Vagina (tissue), 2 donors: ENCODE results near the gene GKN2. TPM values are rescaled to one million over a fixed set of nuclear protein-coding genes. Genes with fewer than 3 reads are reported as not detected.

Source experiments
- DNase-seq, 2 donors: peaks; one replicate each; pipeline ENCODE4 v3.0.0-alpha.2; 2017; ENCODE audit errors: extremely low spot score in 2 of 2
- H3K27ac ChIP-seq: fragments of 200-600 bp; sonication (generic); one replicate; pipeline ENCODE4 v1.5.1; 2019
- H3K27me3 ChIP-seq: fragments of 200-600 bp; sonication (generic); one replicate; pipeline ENCODE4 v1.5.1; 2019
- H3K36me3 ChIP-seq, 2 donors: fragments of 200-600 bp; sonication (generic); one replicate each; pipeline ENCODE4 v1.5.1; 2017 to 2019
- H3K4me1 ChIP-seq: fragments of 200-600 bp; sonication (generic); one replicate; pipeline ENCODE4 v1.5.1; 2019
- H3K4me3 ChIP-seq, 2 donors: fragments of 200-600 bp; sonication (generic); 1 replicate in 1 of 2; 2 replicates in 1 of 2; pipeline ENCODE4 v1.5.1; 2016 to 2019
- H3K9me3 ChIP-seq: fragments of 200-600 bp; sonication (generic); one replicate; pipeline ENCODE4 v1.5.1; 2019
- POLR2A ChIP-seq, 2 donors: fragments of 450-650 bp; IDR thresholded peaks; one replicate each; pipeline ENCODE4 v1.6.1; 2017; ENCODE audit warnings: antibody characterized with exemption in 2 of 2, mild to moderate bottlenecking in 2 of 2, moderate library complexity in 2 of 2
- POLR2AphosphoS5 ChIP-seq, 2 donors: sonication (generic); formaldehyde crosslinking; IDR thresholded peaks; one replicate each; pipeline ENCODE4 v1.9.0; 2017; ENCODE audit warnings: antibody characterized with exemption in 2 of 2, mild to moderate bottlenecking in 2 of 2, low read depth in 1 of 2; ENCODE audit not compliant: insufficient read depth in 1 of 2
- intact Hi-C: fragments of 100-400 bp; cut with DNase I; formaldehyde crosslinking; loops from one replicate; pipeline ENCODE4 v1.15.1; 2023
- total RNA-seq: library from RNA; depleted of rRNA; stranded (reverse); fragments of >200 nt; gene quantifications from one replicate; pipeline ENCODE4 v1.2.3, GENCODE V29; 2016
- TF ChIP-seq, protein P1 (sequence below), 3 experiments: fragments of 450-650 bp in 2 of 3; fragments of 200-600 bp in 1 of 3; sonication (generic) in 1 of 3; IDR thresholded peaks; one replicate each; pipeline ENCODE4 v1.5.1; 2017 to 2019; ENCODE audit warnings: antibody characterized with exemption in 3 of 3, mild to moderate bottlenecking in 2 of 3, moderate library complexity in 2 of 3

The GKN2 gene
- total RNA-seq, 1 donor from 2014 or later: not detected

DNA sequence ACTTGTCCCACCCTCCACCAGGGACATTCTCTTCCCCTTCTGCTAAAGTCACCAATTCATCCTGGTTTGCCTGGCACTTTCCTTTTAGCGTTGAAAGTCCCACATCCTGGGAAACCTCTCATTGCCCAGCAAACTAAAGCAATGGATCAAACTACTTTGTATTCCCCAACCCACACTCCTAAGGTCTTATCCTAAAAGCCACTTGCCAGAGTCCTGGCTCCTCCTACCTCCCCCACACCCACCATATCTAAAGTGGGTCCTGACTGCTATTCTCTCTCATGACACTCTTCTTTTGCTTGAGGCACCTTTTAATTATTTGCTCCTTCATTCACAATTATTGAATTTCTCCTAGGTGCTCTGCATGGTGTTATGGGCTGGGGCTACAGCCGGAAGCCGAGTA, 40.6 kb downstream of the GKN2 start:
- Histone ChIP-seq H3K9me3 (no peaks in the 10 kb centered on the region), H3K36me3 (no peaks in the 10 kb centered on the region), H3K27me3 (no peaks in the 10 kb centered on the region), H3K27ac (no peak overlapping the region), H3K4me3 (no peak overlapping the region), H3K4me1 (peaks cover 22% of the 10 kb centered on the region)
- no peak for DNase-seq
- TF ChIP-seq, protein P1, sequence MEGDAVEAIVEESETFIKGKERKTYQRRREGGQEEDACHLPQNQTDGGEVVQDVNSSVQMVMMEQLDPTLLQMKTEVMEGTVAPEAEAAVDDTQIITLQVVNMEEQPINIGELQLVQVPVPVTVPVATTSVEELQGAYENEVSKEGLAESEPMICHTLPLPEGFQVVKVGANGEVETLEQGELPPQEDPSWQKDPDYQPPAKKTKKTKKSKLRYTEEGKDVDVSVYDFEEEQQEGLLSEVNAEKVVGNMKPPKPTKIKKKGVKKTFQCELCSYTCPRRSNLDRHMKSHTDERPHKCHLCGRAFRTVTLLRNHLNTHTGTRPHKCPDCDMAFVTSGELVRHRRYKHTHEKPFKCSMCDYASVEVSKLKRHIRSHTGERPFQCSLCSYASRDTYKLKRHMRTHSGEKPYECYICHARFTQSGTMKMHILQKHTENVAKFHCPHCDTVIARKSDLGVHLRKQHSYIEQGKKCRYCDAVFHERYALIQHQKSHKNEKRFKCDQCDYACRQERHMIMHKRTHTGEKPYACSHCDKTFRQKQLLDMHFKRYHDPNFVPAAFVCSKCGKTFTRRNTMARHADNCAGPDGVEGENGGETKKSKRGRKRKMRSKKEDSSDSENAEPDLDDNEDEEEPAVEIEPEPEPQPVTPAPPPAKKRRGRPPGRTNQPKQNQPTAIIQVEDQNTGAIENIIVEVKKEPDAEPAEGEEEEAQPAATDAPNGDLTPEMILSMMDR (IDR thresholded peaks at IDR 0.05): no peak
- TF ChIP-seq POLR2A (IDR thresholded peaks at IDR 0.05): no peak
- intact Hi-C loops: loop anchor here (10.0 kb wide), 1 partner anchor 157 kb away; no protein-coding TSS in a partner anchor

DNA sequence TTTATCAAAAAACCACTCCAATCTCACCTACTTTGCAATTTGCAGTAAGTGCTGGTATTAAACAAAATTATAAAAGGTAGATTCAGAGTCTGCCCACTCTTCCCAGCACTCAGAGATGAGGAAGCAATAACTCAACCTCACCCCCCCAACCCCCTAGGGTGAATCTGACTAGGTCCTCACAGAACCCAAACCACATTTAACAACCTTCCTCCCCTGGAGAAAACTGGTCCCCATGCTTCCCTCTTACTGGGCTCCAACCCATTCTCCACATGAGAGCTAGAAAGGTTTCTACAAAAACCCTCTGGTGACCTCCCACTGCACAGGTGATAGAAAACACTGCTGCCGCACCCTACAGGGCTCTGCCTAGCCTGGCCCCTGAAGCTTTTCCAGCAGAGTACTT, 41.0 kb downstream of the GKN2 start:
- no peak overlapping the region for H3K27ac ChIP-seq
- no peaks in the 10 kb centered on the region for H3K36me3 ChIP-seq
- TF ChIP-seq POLR2A (IDR thresholded peaks at IDR 0.05) (no peak), POLR2AphosphoS5 (IDR thresholded peaks at IDR 0.05; ENCODE audit: insufficient read depth in 1 of 2, low read depth in 1 of 2) (no peak)
- TF ChIP-seq, protein P1 (IDR thresholded peaks at IDR 0.05): no peak
- peaks cover 18% of the 10 kb centered on the region for H3K4me1 ChIP-seq
- intact Hi-C loops: loop anchor here (10.0 kb wide), 1 partner anchor 157 kb away; no protein-coding TSS in a partner anchor
- no peaks in the 10 kb centered on the region for H3K27me3 ChIP-seq
- no peaks in the 10 kb centered on the region for H3K9me3 ChIP-seq
- DNase-seq: no peak
- H3K4me3 ChIP-seq: no peak overlapping the region

DNA sequence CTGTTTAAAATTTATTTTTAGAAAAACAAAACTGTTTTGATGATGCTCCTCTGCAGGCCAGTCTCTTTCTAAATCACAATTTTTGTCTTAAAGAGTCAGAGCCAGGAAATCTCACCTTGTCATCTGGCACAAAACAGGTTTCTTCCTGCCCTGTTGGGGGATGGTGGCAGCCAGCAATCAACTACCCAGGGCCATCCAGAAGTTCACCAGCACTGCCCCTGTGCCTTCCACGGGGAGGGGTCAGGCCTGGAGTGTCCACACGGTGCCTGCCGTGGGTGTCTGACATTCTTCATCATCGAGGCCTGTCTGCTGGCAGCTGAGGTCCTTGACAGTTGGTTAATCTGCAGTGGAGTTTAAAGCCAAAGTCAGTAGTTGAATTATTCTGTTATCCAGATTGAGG, 41.4 kb downstream of the GKN2 start:
- Histone ChIP-seq H3K4me1 (peaks cover 16% of the 10 kb centered on the region), H3K4me3 (no peak overlapping the region), H3K27ac (no peak overlapping the region), H3K36me3 (no peaks in the 10 kb centered on the region), H3K9me3 (no peaks in the 10 kb centered on the region), H3K27me3 (no peaks in the 10 kb centered on the region)
- no peak for DNase-seq
- intact Hi-C loops: loop anchor here (10.0 kb wide), 1 partner anchor 156 kb away; no protein-coding TSS in a partner anchor
- no peak for TF ChIP-seq POLR2AphosphoS5 (IDR thresholded peaks at IDR 0.05; ENCODE audit: insufficient read depth in 1 of 2, low read depth in 1 of 2)
- TF ChIP-seq POLR2A (IDR thresholded peaks at IDR 0.05): no peak
- TF ChIP-seq, protein P1 (IDR thresholded peaks at IDR 0.05): no peak

DNA sequence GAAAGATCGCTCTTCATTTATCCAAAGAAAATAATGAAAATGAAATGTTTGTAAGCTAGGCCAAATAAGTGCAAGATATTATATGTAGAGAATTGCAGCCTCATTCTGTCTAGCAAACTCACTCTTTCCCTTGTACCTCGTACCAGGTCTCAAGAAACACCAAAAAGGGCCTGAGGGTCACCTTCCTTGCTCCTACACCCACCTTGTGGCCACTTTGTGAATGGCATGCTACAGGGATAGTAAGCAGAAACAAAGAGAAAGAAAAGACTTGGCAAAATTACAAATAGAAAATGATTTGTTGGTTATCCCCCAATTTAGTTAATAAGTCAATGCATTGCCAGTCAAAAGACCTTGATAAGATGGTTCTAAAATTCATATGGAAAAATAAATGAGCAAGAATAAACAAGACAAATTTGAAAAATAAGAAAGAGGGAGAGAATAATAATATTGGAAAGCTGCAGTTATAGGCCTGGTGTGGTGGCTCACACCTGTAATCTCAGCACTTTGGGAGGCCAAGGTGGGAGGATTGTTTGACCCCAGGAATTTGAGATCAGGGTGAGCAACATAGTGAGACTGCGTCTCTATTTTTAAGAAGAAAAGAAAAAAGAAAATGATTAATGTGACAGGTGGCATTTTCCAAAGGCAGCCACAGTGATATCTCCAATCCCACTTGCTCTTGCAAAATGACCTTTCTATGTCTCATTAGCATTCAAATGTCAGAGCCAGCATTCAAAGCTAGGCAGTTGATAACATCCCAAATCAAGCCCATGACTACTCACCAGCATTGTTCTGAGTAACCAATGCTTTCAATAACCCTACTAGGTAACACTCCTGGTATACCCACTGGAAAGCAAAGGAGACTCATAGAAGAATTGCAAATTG, 42.7 kb downstream of the GKN2 start:
- H3K27ac ChIP-seq: no peak overlapping the region
- DNase-seq: no peak
- no peaks in the 10 kb centered on the region for H3K9me3 ChIP-seq
- TF ChIP-seq, protein P1 (IDR thresholded peaks at IDR 0.05): peak; percentile 65 to 92 (median 88)
- no peak for TF ChIP-seq POLR2A (IDR thresholded peaks at IDR 0.05)
- no peak overlapping the region for H3K4me3 ChIP-seq
- intact Hi-C loops: loop anchor here (10.0 kb wide), 1 partner anchor 155 kb away; no protein-coding TSS in a partner anchor
- H3K36me3 ChIP-seq: no peaks in the 10 kb centered on the region
- H3K4me1 ChIP-seq: peaks cover 16% of the 10 kb centered on the region
- no peaks in the 10 kb centered on the region for H3K27me3 ChIP-seq

DNA sequence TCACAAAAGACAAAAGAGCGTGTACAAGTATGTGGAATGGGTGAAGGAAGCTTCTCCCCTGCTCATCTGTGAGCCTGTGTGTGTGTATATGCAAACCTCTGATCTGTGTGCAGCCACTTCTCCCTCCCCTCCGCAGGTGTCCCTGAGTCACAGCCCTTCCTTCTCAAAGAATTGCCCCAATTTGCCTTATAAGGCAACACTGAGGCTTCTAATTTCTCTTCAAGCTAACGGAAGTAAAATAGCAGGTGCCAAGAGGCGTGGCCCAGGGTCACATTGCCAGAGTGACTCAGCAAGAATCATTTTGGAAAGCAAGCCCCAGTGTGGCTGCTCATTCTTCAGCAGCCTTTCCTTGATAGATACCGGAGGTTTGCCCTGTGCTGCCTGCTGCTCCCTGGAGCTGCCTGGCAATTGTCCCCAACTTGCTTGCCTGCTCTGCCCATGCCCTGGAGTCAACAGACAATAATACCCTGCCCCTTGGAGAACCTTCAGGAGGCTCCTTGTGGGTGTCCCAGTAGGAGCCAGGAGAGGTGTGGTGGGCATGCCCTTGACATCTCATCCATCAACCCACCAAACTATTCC, 44.2 kb downstream of the GKN2 start:
- H3K4me1 ChIP-seq: peaks cover 16% of the 10 kb centered on the region
- intact Hi-C loops: no loop called here
- H3K4me3 ChIP-seq: no peak overlapping the region
- no peaks in the 10 kb centered on the region for H3K27me3 ChIP-seq
- DNase-seq: no peak
- H3K36me3 ChIP-seq: no peaks in the 10 kb centered on the region
- no peaks in the 10 kb centered on the region for H3K9me3 ChIP-seq
- TF ChIP-seq POLR2AphosphoS5 (IDR thresholded peaks at IDR 0.05; ENCODE audit: insufficient read depth in 1 of 2, low read depth in 1 of 2) (peak; percentile 46 to 79), POLR2A (IDR thresholded peaks at IDR 0.05) (no peak)
- TF ChIP-seq, protein P1 (IDR thresholded peaks at IDR 0.05): no peak
- H3K27ac ChIP-seq: peak overlapping the region; percentile 46
